Large intestine (tissue), 3 donors: ENCODE measurements around the gene MSRB3. TPM values are rescaled to one million over a fixed set of nuclear protein-coding genes. Genes with fewer than 3 reads are reported as not detected.

Experiments used
- DNase-seq, 2 donors: peaks; one replicate each; pipeline versions ENCODE4 v3.0.0 to v3.0.0-alpha.2; 2013
- H3K27ac ChIP-seq: one replicate; pipeline ENCODE4 v1.5.1; 2013; ENCODE audit warnings: low read length
- H3K27me3 ChIP-seq: 2 replicates; pipeline ENCODE4 v1.6.1; 2013; ENCODE audit warnings: low read length; ENCODE audit not compliant: control insufficient read depth, insufficient read depth
- H3K36me3 ChIP-seq: 2 replicates; pipeline ENCODE4 v1.6.1; 2013; ENCODE audit warnings: low read length; ENCODE audit not compliant: control insufficient read depth, insufficient read depth
- H3K4me1 ChIP-seq: one replicate; pipeline ENCODE4 v1.6.1; 2013; ENCODE audit warnings: low read length; ENCODE audit not compliant: control insufficient read depth, insufficient read depth
- H3K4me3 ChIP-seq: one replicate; pipeline ENCODE4 v1.5.1; 2013; ENCODE audit warnings: low read length
- H3K9me3 ChIP-seq: one replicate; pipeline ENCODE4 v1.6.1; 2013; ENCODE audit warnings: mild to moderate bottlenecking, low read depth, low read length, moderate library complexity; ENCODE audit not compliant: control insufficient read depth
- WGBS: methylation state at CpG from one replicate; pipeline ENCODE4 v1.1.5; 2013; ENCODE audit warnings: low lambda C conversion rate; ENCODE audit not compliant: insufficient coverage; 5-methylcytosine and 5-hydroxymethylcytosine counted together
- polyA plus RNA-seq: library from polyadenylated mRNA; unstranded; fragments of 120-200 nt; gene quantifications from one replicate; pipeline ENCODE4 v1.2.1, GENCODE V29; 2013

MSRB3 gene
- polyA plus RNA-seq, 1 donor: 23.1 TPM

GRCh38 chr12:65263777-65264176, 14.7 kb upstream of the MSRB3 start:
- no peak overlapping the region for H3K4me3 ChIP-seq
- DNase-seq: no peak
- no peaks in the 10 kb centered on the region for H3K9me3 ChIP-seq
- no peak overlapping the region for H3K27ac ChIP-seq
- H3K36me3 ChIP-seq: no peaks in the 10 kb centered on the region
- no peaks in the 10 kb centered on the region for H3K27me3 ChIP-seq
- H3K4me1 ChIP-seq: no peaks in the 10 kb centered on the region
- WGBS: 100% methylated on average over 3 of the region's 4 CpGs

- DNase-seq: no peak
- Histone ChIP-seq H3K4me3 (no peak overlapping the region), H3K4me1 (no peaks in the 10 kb centered on the region), H3K27me3 (no peaks in the 10 kb centered on the region), H3K9me3 (no peaks in the 10 kb centered on the region), H3K36me3 (no peaks in the 10 kb centered on the region), H3K27ac (no peak overlapping the region)
- no CpG with 5 or more reads among the region's 3 CpGs for WGBS
Observed at GRCh38 chr12:65266408-65266807, 12.1 kb upstream of the MSRB3 start.

GRCh38 chr12:65269603-65270002, 8.9 kb upstream of the MSRB3 start:
- Histone ChIP-seq H3K4me3 (no peak overlapping the region), H3K4me1 (no peaks in the 10 kb centered on the region), H3K27ac (no peak overlapping the region), H3K36me3 (no peaks in the 10 kb centered on the region), H3K27me3 (peaks cover 4% of the 10 kb centered on the region), H3K9me3 (no peaks in the 10 kb centered on the region)
- no peak for DNase-seq
- no CpG with 5 or more reads among the region's 1 CpG for WGBS

- no peaks in the 10 kb centered on the region for H3K36me3 ChIP-seq
- H3K27me3 ChIP-seq: peaks cover 36% of the 10 kb centered on the region
- H3K4me3 ChIP-seq: no peak overlapping the region
- H3K4me1 ChIP-seq: no peaks in the 10 kb centered on the region
- H3K27ac ChIP-seq: no peak overlapping the region
- 80% methylated on average over 1 of the region's 7 CpGs for WGBS
- peaks cover 5% of the 10 kb centered on the region for H3K9me3 ChIP-seq
- DNase-seq: no peak
Observed at GRCh38 chr12:65274602-65275272, 3.7 kb upstream of the MSRB3 start.

- DNase-seq: no peak
- Histone ChIP-seq H3K27ac (no peak overlapping the region), H3K36me3 (no peaks in the 10 kb centered on the region), H3K9me3 (peaks cover 5% of the 10 kb centered on the region), H3K27me3 (peaks cover 36% of the 10 kb centered on the region), H3K4me1 (no peaks in the 10 kb centered on the region), H3K4me3 (no peak overlapping the region)
- WGBS: 80% methylated on average over 1 of the region's 3 CpGs
Observed at GRCh38 chr12:65275627-65276026, 2.9 kb upstream of the MSRB3 start.

- Histone ChIP-seq H3K4me3 (no peak overlapping the region), H3K4me1 (no peaks in the 10 kb centered on the region), H3K27me3 (peaks cover 39% of the 10 kb centered on the region), H3K9me3 (peaks cover 5% of the 10 kb centered on the region), H3K27ac (no peak overlapping the region), H3K36me3 (no peaks in the 10 kb centered on the region)
- WGBS: 89% methylated on average over 3 of the region's 3 CpGs
- DNase-seq: no peak
Observed at GRCh38 chr12:65276916-65277530, 1.5 kb upstream of the MSRB3 start.

GRCh38 chr12:65277994-65278575, 398 bp upstream of the MSRB3 start:
- no peaks in the 10 kb centered on the region for H3K36me3 ChIP-seq
- H3K27me3 ChIP-seq: peaks cover 39% of the 10 kb centered on the region
- peaks cover 5% of the 10 kb centered on the region for H3K9me3 ChIP-seq
- H3K4me3 ChIP-seq: peak overlapping the region; percentile 77
- no CpG with 5 or more reads among the region's 23 CpGs for WGBS
- no peaks in the 10 kb centered on the region for H3K4me1 ChIP-seq
- peak overlapping the region; percentile 42 for H3K27ac ChIP-seq
- peak in 1 of 2 donors; percentile 5 for DNase-seq

- no peaks in the 10 kb centered on the region for H3K36me3 ChIP-seq
- peaks cover 5% of the 10 kb centered on the region for H3K9me3 ChIP-seq
- no peaks in the 10 kb centered on the region for H3K4me1 ChIP-seq
- 63% methylated on average over 5 of the region's 23 CpGs for WGBS
- DNase-seq: no peak
- peaks cover 35% of the 10 kb centered on the region for H3K27me3 ChIP-seq
- H3K4me3 ChIP-seq: peak overlapping the region; percentile 77
- H3K27ac ChIP-seq: no peak overlapping the region
Observed at GRCh38 chr12:65279369-65280112, 1.1 kb downstream of the MSRB3 start.

GRCh38 chr12:65280306-65280705, 1.8 kb downstream of the MSRB3 start:
- Histone ChIP-seq H3K27me3 (peaks cover 31% of the 10 kb centered on the region), H3K4me1 (no peaks in the 10 kb centered on the region), H3K9me3 (peaks cover 5% of the 10 kb centered on the region), H3K27ac (no peak overlapping the region), H3K36me3 (no peaks in the 10 kb centered on the region), H3K4me3 (no peak overlapping the region)
- 100% methylated on average over 1 of the region's 3 CpGs for WGBS
- DNase-seq: no peak

GRCh38 chr12:65282840-65283239, 4.4 kb downstream of the MSRB3 start:
- Histone ChIP-seq H3K4me1 (no peaks in the 10 kb centered on the region), H3K27me3 (peaks cover 22% of the 10 kb centered on the region), H3K27ac (no peak overlapping the region), H3K4me3 (no peak overlapping the region), H3K9me3 (peaks cover 5% of the 10 kb centered on the region), H3K36me3 (no peaks in the 10 kb centered on the region)
- WGBS: no CpG with 5 or more reads among the region's 1 CpG
- no peak for DNase-seq
